WTC11 (cell line): ENCODE data around the gene NAV3. TPM values are rescaled to one million over a fixed set of nuclear protein-coding genes. Genes with fewer than 3 reads are reported as not detected.

Experiments used
- ATAC-seq: fragments of 200-7000 bp; cut with Tn5 transposase; 2 replicates; pipeline ENCODE4 v1.10.0; 2021; ENCODE audit warnings: mild to moderate bottlenecking, moderate library complexity
- CTCF ChIA-PET: fragments of 300-600 bp; sonication (Branson Sonifier 250); formaldehyde crosslinking; loops from one replicate; lab custom pipeline; 2021; ENCODE audit warnings: antibody characterized with exemption; lab: Charles Lee
- POLR2A ChIA-PET: fragments of 350-600 bp; sonication (Branson Sonifier 250); formaldehyde crosslinking; loops from one replicate; lab custom pipeline; 2021; ENCODE audit warnings: antibody characterized with exemption; lab: Charles Lee
- DNase-seq: peaks from one replicate; pipeline ENCODE4 v3.0.0; 2021; ENCODE audit warnings: low spot score
- H3K27ac Mint-ChIP-seq: 2 replicates; pipeline ENCODE4 v1.8.0; 2021; ENCODE audit warnings: mixed read lengths
- H3K27me3 Mint-ChIP-seq: 2 replicates; pipeline ENCODE4 v1.8.0; 2021; ENCODE audit warnings: low read depth, mild to moderate bottlenecking, moderate library complexity, mixed read lengths
- H3K36me3 Mint-ChIP-seq: 2 replicates; pipeline ENCODE4 v1.8.0; 2021; ENCODE audit warnings: mixed read lengths
- H3K4me1 Mint-ChIP-seq: 2 replicates; pipeline ENCODE4 v1.8.0; 2022; ENCODE audit warnings: mixed read lengths
- H3K4me3 Mint-ChIP-seq: 2 replicates; pipeline ENCODE4 v1.8.0; 2021; ENCODE audit warnings: mild to moderate bottlenecking, moderate library complexity, mixed read lengths
- H3K9me3 Mint-ChIP-seq: 2 replicates; pipeline ENCODE4 v1.8.0; 2021; ENCODE audit warnings: mixed read lengths
- ATF1 ChIP-seq: sonication (generic); formaldehyde crosslinking; IDR thresholded peaks from 2 replicates; pipeline ENCODE4 v1.8.1; 2023; ENCODE audit warnings: mild to moderate bottlenecking, moderate library complexity, missing genetic modification reagents
- CBFB ChIP-seq: sonication (generic); formaldehyde crosslinking; IDR thresholded peaks from 2 replicates; pipeline ENCODE4 v1.8.1; 2022; ENCODE audit warnings: mild to moderate bottlenecking, low read depth, missing genetic modification reagents
- CREB1 ChIP-seq: sonication (generic); formaldehyde crosslinking; IDR thresholded peaks from 2 replicates; pipeline ENCODE4 v1.8.0; 2023; ENCODE audit warnings: mild to moderate bottlenecking, missing genetic modification reagents
- ESRRA ChIP-seq: sonication (generic); formaldehyde crosslinking; IDR thresholded peaks from 2 replicates; pipeline ENCODE4 v1.8.1; 2022; ENCODE audit warnings: mild to moderate bottlenecking, missing genetic modification reagents, borderline replicate concordance
- ETV6 ChIP-seq: sonication (generic); formaldehyde crosslinking; IDR thresholded peaks from 2 replicates; pipeline ENCODE4 v1.8.1; 2022; ENCODE audit warnings: mild to moderate bottlenecking, missing genetic modification reagents
- FOXJ3 ChIP-seq: sonication (generic); formaldehyde crosslinking; IDR thresholded peaks from 2 replicates; pipeline ENCODE4 v1.9.0; 2021; ENCODE audit warnings: missing genetic modification reagents, mild to moderate bottlenecking, borderline replicate concordance
- FOXK1 ChIP-seq: sonication (generic); formaldehyde crosslinking; IDR thresholded peaks from 2 replicates; pipeline ENCODE4 v1.8.0; 2022; ENCODE audit warnings: mild to moderate bottlenecking, moderate library complexity, missing genetic modification reagents
- GABPB1 ChIP-seq: sonication (generic); formaldehyde crosslinking; IDR thresholded peaks from 2 replicates; pipeline ENCODE4 v1.8.1; 2023; ENCODE audit warnings: mild to moderate bottlenecking, missing genetic modification reagents
- GRHL2 ChIP-seq: fragments of 250-450 bp; sonication (Bioruptor Pico); IDR thresholded peaks from 2 replicates; pipeline ENCODE4 v1.8.0; 2022; ENCODE audit warnings: mild to moderate bottlenecking, moderate library complexity; ENCODE audit not compliant: insufficient replicate concordance, severe bottlenecking
- KAT7 ChIP-seq: sonication (generic); formaldehyde crosslinking; IDR thresholded peaks from 2 replicates; pipeline ENCODE4 v1.8.1; 2023; ENCODE audit warnings: missing genetic modification reagents, mild to moderate bottlenecking, borderline replicate concordance
- MXD4 ChIP-seq: fragments of 250-450 bp; sonication (Bioruptor Pico); IDR thresholded peaks from 2 replicates; pipeline ENCODE4 v1.8.0; 2021; ENCODE audit warnings: mild to moderate bottlenecking, moderate library complexity, borderline replicate concordance
- NFYB ChIP-seq: sonication (generic); formaldehyde crosslinking; conservative IDR thresholded peaks from 2 replicates; pipeline ENCODE4 v1.8.0; 2022; ENCODE audit warnings: low read depth, missing genetic modification reagents
- PRRX2 ChIP-seq: fragments of 250-450 bp; sonication (Bioruptor Pico); IDR thresholded peaks from 2 replicates; pipeline ENCODE4 v1.8.0; 2021; ENCODE audit warnings: mild to moderate bottlenecking
- RORB ChIP-seq: fragments of 250-450 bp; sonication (Bioruptor Pico); IDR thresholded peaks from 2 replicates; pipeline ENCODE4 v1.9.0; 2021; ENCODE audit warnings: mild to moderate bottlenecking
- TEAD1 ChIP-seq: sonication (generic); formaldehyde crosslinking; IDR thresholded peaks from 2 replicates; pipeline ENCODE4 v1.8.0; 2022; ENCODE audit warnings: mild to moderate bottlenecking, missing genetic modification reagents
- ZNF121 ChIP-seq: sonication (generic); formaldehyde crosslinking; IDR thresholded peaks from 2 replicates; pipeline ENCODE4 v1.8.0; 2023; ENCODE audit warnings: missing genetic modification reagents
- ZNF138 ChIP-seq: sonication (generic); formaldehyde crosslinking; conservative IDR thresholded peaks from 2 replicates; pipeline ENCODE4 v1.8.1; 2022; ENCODE audit warnings: mild to moderate bottlenecking, moderate library complexity, missing genetic modification reagents
- ZNF219 ChIP-seq: sonication (generic); formaldehyde crosslinking; IDR thresholded peaks from 2 replicates; pipeline ENCODE4 v1.8.0; 2023; ENCODE audit warnings: missing genetic modification reagents, mild to moderate bottlenecking, borderline replicate concordance
- ZNF232 ChIP-seq: sonication (generic); formaldehyde crosslinking; IDR thresholded peaks from 2 replicates; pipeline ENCODE4 v1.8.0; 2022; ENCODE audit warnings: mild to moderate bottlenecking, missing genetic modification reagents
- ZNF396 ChIP-seq: fragments of 250-450 bp; sonication (Bioruptor Pico); IDR thresholded peaks from 2 replicates; pipeline ENCODE4 v1.8.0; 2021; ENCODE audit warnings: mild to moderate bottlenecking, moderate library complexity, borderline replicate concordance
- total RNA-seq: library from RNA; stranded (reverse); gene quantifications from 3 replicates; pipeline ENCODE4 v1.2.3, GENCODE V29; 2021
- TF ChIP-seq, protein P1 (sequence below): sonication (generic); formaldehyde crosslinking; IDR thresholded peaks from 2 replicates; pipeline ENCODE4 v1.8.1; 2023; ENCODE audit warnings: mild to moderate bottlenecking, missing genetic modification reagents, moderate library complexity
- TF ChIP-seq, protein P2 (sequence below): sonication (generic); formaldehyde crosslinking; IDR thresholded peaks from 2 replicates; pipeline ENCODE4 v1.8.1; 2023; ENCODE audit warnings: mild to moderate bottlenecking, moderate library complexity, missing genetic modification reagents
- TF ChIP-seq, protein P3 (sequence below): fragments of 250-450 bp; sonication (Bioruptor Pico); IDR thresholded peaks from 2 replicates; pipeline ENCODE4 v1.9.0; 2021; ENCODE audit warnings: moderate library complexity, mild to moderate bottlenecking, inconsistent platforms, borderline replicate concordance
- TF ChIP-seq, protein P4 (sequence below): sonication (generic); formaldehyde crosslinking; IDR thresholded peaks from 2 replicates; pipeline ENCODE4 v1.8.0; 2022; ENCODE audit warnings: mild to moderate bottlenecking, missing genetic modification reagents
- TF ChIP-seq, protein P5 (sequence below): sonication (generic); formaldehyde crosslinking; IDR thresholded peaks from 2 replicates; pipeline ENCODE4 v1.8.1; 2023; ENCODE audit warnings: mild to moderate bottlenecking, missing genetic modification reagents
- TF ChIP-seq, protein P6 (sequence below): sonication (generic); formaldehyde crosslinking; conservative IDR thresholded peaks from 2 replicates; pipeline ENCODE4 v1.8.1; 2023; ENCODE audit warnings: mild to moderate bottlenecking, low read depth, missing genetic modification reagents, moderate library complexity

NAV3 gene
- total RNA-seq, 1 experiment from 2014 or later = 3.3 TPM

DNA sequence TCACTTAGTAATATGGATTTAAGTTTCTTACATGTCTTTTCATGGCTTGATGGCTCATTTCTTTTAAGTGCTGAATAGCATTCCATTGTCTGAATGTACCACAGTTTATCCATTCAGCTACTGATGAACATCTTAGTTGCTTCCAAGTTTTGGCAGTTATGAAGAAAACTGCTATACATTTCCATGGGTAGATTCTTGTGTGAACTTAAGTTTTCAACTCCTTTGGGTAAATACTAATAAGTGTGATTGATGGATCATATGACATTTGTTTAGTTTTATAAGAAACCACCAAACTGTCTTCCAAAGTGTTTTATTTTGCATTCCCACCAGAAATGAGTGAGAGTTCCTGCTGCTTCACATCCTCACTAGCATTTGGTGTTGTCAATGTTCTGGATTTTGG is 119.2 kb downstream of the NAV3 start:
- ATAC-seq = no peak
- Mint-ChIP-seq H3K9me3 (peaks cover 10% of the 10 kb centered on the region), H3K4me1 (peaks cover 6% of the 10 kb centered on the region), H3K27me3 (no peaks in the 10 kb centered on the region), H3K27ac (no peak overlapping the region), H3K36me3 (no peaks in the 10 kb centered on the region), H3K4me3 (no peak overlapping the region)
- ChIA-PET POLR2A (no interaction called here), CTCF (no interaction called here)
- TF ChIP-seq NFYB (CRISPR knock-in tag) (no peak), MXD4 (CRISPR knock-in tag) (no peak), CREB1 (CRISPR knock-in tag) (no peak), ESRRA (CRISPR knock-in tag) (no peak), FOXK1 (CRISPR knock-in tag) (no peak), GRHL2 (no peak), KAT7 (CRISPR knock-in tag) (no peak), CBFB (CRISPR knock-in tag) (no peak), ETV6 (CRISPR knock-in tag) (no peak), TEAD1 (no peak), PRRX2 (CRISPR knock-in tag) (no peak), ZNF121 (CRISPR knock-in tag) (no peak)
- TF ChIP-seq, protein P1, sequence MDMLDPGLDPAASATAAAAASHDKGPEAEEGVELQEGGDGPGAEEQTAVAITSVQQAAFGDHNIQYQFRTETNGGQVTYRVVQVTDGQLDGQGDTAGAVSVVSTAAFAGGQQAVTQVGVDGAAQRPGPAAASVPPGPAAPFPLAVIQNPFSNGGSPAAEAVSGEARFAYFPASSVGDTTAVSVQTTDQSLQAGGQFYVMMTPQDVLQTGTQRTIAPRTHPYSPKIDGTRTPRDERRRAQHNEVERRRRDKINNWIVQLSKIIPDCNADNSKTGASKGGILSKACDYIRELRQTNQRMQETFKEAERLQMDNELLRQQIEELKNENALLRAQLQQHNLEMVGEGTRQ (CRISPR knock-in tag) = no peak
- TF ChIP-seq, protein P2, sequence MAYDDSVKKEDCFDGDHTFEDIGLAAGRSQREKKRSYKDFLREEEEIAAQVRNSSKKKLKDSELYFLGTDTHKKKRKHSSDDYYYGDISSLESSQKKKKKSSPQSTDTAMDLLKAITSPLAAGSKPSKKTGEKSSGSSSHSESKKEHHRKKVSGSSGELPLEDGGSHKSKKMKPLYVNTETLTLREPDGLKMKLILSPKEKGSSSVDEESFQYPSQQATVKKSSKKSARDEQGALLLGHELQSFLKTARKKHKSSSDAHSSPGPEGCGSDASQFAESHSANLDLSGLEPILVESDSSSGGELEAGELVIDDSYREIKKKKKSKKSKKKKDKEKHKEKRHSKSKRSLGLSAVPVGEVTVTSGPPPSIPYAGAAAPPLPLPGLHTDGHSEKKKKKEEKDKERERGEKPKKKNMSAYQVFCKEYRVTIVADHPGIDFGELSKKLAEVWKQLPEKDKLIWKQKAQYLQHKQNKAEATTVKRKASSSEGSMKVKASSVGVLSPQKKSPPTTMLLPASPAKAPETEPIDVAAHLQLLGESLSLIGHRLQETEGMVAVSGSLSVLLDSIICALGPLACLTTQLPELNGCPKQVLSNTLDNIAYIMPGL = no peak
- TF ChIP-seq, protein P3, sequence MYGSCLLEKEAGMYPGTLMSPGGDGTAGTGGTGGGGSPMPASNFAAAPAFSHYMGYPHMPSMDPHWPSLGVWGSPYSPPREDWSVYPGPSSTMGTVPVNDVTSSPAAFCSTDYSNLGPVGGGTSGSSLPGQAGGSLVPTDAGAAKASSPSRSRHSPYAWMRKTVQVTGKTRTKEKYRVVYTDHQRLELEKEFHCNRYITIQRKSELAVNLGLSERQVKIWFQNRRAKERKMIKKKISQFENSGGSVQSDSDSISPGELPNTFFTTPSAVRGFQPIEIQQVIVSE (CRISPR knock-in tag) = no peak
- TF ChIP-seq, protein P4, sequence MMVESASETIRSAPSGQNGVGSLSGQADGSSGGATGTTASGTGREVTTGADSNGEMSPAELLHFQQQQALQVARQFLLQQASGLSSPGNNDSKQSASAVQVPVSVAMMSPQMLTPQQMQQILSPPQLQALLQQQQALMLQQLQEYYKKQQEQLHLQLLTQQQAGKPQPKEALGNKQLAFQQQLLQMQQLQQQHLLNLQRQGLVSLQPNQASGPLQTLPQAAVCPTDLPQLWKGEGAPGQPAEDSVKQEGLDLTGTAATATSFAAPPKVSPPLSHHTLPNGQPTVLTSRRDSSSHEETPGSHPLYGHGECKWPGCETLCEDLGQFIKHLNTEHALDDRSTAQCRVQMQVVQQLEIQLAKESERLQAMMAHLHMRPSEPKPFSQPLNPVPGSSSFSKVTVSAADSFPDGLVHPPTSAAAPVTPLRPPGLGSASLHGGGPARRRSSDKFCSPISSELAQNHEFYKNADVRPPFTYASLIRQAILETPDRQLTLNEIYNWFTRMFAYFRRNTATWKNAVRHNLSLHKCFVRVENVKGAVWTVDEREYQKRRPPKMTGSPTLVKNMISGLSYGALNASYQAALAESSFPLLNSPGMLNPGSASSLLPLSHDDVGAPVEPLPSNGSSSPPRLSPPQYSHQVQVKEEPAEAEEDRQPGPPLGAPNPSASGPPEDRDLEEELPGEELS (CRISPR knock-in tag) = no peak
- TF ChIP-seq, protein P5, sequence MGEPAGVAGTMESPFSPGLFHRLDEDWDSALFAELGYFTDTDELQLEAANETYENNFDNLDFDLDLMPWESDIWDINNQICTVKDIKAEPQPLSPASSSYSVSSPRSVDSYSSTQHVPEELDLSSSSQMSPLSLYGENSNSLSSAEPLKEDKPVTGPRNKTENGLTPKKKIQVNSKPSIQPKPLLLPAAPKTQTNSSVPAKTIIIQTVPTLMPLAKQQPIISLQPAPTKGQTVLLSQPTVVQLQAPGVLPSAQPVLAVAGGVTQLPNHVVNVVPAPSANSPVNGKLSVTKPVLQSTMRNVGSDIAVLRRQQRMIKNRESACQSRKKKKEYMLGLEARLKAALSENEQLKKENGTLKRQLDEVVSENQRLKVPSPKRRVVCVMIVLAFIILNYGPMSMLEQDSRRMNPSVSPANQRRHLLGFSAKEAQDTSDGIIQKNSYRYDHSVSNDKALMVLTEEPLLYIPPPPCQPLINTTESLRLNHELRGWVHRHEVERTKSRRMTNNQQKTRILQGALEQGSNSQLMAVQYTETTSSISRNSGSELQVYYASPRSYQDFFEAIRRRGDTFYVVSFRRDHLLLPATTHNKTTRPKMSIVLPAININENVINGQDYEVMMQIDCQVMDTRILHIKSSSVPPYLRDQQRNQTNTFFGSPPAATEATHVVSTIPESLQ = no peak
- no peak for DNase-seq

DNA sequence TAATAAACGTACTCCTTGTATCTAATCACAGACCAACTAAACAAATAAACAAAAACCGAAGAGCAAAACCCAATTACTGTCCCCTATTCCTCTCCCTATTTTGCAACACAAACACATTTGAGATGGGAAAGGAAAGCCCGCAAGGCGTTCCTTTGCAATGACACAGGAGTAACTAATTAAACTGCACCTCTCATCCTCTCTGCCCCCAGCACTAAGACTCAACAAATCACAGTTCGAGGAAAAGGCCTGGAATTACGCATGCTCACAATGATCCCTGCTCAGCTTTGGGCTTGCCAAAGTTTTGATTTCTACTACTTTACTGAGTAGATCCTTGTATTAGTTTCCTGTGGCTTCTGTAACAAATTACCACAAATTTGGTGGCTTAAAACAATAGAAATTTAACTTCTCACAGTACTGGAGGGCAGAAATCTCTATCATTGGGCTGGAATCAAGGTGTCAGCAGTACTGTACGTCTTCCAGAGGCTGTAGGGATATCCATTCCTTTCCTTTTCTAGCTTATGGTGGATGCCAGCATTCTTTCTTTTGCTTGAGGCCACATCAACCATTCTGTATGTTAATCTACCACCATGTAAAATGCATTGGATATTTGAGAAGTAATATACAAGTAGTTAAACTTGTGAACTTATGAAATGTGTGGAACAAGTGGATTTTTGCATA is 123.0 kb downstream of the NAV3 start:
- TF ChIP-seq GRHL2 (no peak), RORB (CRISPR knock-in tag) (no peak), ZNF138 (no peak), CREB1 (CRISPR knock-in tag) (no peak), GABPB1 (CRISPR knock-in tag) (no peak), FOXJ3 (CRISPR knock-in tag) (no peak), ZNF232 (CRISPR knock-in tag) (no peak), ZNF396 (CRISPR knock-in tag) (no peak), ATF1 (CRISPR knock-in tag) (no peak), ZNF219 (no peak)
- TF ChIP-seq, protein P6, sequence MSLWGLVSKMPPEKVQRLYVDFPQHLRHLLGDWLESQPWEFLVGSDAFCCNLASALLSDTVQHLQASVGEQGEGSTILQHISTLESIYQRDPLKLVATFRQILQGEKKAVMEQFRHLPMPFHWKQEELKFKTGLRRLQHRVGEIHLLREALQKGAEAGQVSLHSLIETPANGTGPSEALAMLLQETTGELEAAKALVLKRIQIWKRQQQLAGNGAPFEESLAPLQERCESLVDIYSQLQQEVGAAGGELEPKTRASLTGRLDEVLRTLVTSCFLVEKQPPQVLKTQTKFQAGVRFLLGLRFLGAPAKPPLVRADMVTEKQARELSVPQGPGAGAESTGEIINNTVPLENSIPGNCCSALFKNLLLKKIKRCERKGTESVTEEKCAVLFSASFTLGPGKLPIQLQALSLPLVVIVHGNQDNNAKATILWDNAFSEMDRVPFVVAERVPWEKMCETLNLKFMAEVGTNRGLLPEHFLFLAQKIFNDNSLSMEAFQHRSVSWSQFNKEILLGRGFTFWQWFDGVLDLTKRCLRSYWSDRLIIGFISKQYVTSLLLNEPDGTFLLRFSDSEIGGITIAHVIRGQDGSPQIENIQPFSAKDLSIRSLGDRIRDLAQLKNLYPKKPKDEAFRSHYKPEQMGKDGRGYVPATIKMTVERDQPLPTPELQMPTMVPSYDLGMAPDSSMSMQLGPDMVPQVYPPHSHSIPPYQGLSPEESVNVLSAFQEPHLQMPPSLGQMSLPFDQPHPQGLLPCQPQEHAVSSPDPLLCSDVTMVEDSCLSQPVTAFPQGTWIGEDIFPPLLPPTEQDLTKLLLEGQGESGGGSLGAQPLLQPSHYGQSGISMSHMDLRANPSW (CRISPR knock-in tag) = no peak
- ChIA-PET POLR2A (no interaction called here), CTCF (no interaction called here)
- Mint-ChIP-seq H3K4me1 (peaks cover 6% of the 10 kb centered on the region), H3K27me3 (no peaks in the 10 kb centered on the region), H3K4me3 (no peak overlapping the region), H3K27ac (no peak overlapping the region), H3K36me3 (no peaks in the 10 kb centered on the region), H3K9me3 (peaks cover 10% of the 10 kb centered on the region)
- DNase-seq = no peak
- peak; percentile 59 for ATAC-seq
